ENCODE results near the gene TRO. TPM values are rescaled to one million over a fixed set of nuclear protein-coding genes. Genes with fewer than 3 reads are reported as not detected.

The TRO gene
- 2.8 and 3.7 TPM in 2 replicates for total RNA-seq (2014; rRNA removed; shearing (Covaris generic); ENCODE audit: low replicate concordance)

GRCh38 chrX:54920610-54921426 is at the start of gene TRO:
TRO (plus strand) TSS chrX:54920824; CDS start chrX:54922247, 1,423 bp downstream.
- peak; percentile 12 for DNase-seq
- Histone ChIP-seq H3K27me3 (no peaks in the 10 kb centered on the region), H3K36me3 (no peaks in the 10 kb centered on the region), H3K9me3 (no peaks in the 10 kb centered on the region), H3K4me3 (peak within 1 kb of the TSS; percentile 50)

GRCh38 chrX:54885740-54886139 is 34.9 kb upstream of the TRO start:
- DNase-seq, result no peak
- no peaks in the 10 kb centered on the region for H3K27me3 ChIP-seq
- H3K4me3 ChIP-seq, result no peak overlapping the region
- no peaks in the 10 kb centered on the region for H3K9me3 ChIP-seq
- H3K36me3 ChIP-seq, result no peaks in the 10 kb centered on the region

GRCh38 chrX:54891573-54891972 is 29.1 kb upstream of the TRO start:
- DNase-seq, result peak; percentile 1
- no peaks in the 10 kb centered on the region for H3K27me3 ChIP-seq
- H3K9me3 ChIP-seq, result no peaks in the 10 kb centered on the region
- H3K4me3 ChIP-seq, result no peak overlapping the region
- no peaks in the 10 kb centered on the region for H3K36me3 ChIP-seq

GRCh38 chrX:54894159-54894558 is 26.5 kb upstream of the TRO start:
- H3K9me3 ChIP-seq, result no peaks in the 10 kb centered on the region
- no peak overlapping the region for H3K4me3 ChIP-seq
- DNase-seq, result no peak
- no peaks in the 10 kb centered on the region for H3K36me3 ChIP-seq
- H3K27me3 ChIP-seq, result no peaks in the 10 kb centered on the region

- H3K36me3 ChIP-seq, result no peaks in the 10 kb centered on the region
- H3K27me3 ChIP-seq, result no peaks in the 10 kb centered on the region
These were observed 10.7 kb upstream of the TRO start for GRCh38 chrX:54909941-54910340.

GRCh38 chrX:54921427-54922021 is 900 bp downstream of the TRO start:
- Histone ChIP-seq H3K27me3 (no peaks in the 10 kb centered on the region), H3K36me3 (no peaks in the 10 kb centered on the region), H3K9me3 (no peaks in the 10 kb centered on the region), H3K4me3 (peak overlapping the region; percentile 50)
- DNase-seq, result peak; percentile 61

More at GRCh38 chrX:54909941-54910340, 10.7 kb upstream of the TRO start:
- DNase-seq, result no peak
- H3K9me3 ChIP-seq, result no peaks in the 10 kb centered on the region
- H3K4me3 ChIP-seq, result no peak overlapping the region

GRCh38 chrX:54922547-54922946 is 1.9 kb downstream of the TRO start:
- no peak for DNase-seq
- Histone ChIP-seq H3K4me3 (no peak overlapping the region), H3K9me3 (no peaks in the 10 kb centered on the region), H3K27me3 (no peaks in the 10 kb centered on the region), H3K36me3 (no peaks in the 10 kb centered on the region)

GRCh38 chrX:54923376-54923775 is 2.8 kb downstream of the TRO start:
- DNase-seq, result no peak
- Histone ChIP-seq H3K4me3 (no peak overlapping the region), H3K36me3 (no peaks in the 10 kb centered on the region), H3K9me3 (no peaks in the 10 kb centered on the region), H3K27me3 (no peaks in the 10 kb centered on the region)

- no peak for DNase-seq
- Histone ChIP-seq H3K27me3 (no peaks in the 10 kb centered on the region), H3K9me3 (no peaks in the 10 kb centered on the region), H3K36me3 (no peaks in the 10 kb centered on the region), H3K4me3 (no peak overlapping the region)
These were observed 6.4 kb downstream of the TRO start for GRCh38 chrX:54926978-54927377.

GRCh38 chrX:54928876-54929275 is 8.3 kb downstream of the TRO start:
- no peak for DNase-seq
- Histone ChIP-seq H3K4me3 (no peak overlapping the region), H3K9me3 (no peaks in the 10 kb centered on the region), H3K36me3 (no peaks in the 10 kb centered on the region), H3K27me3 (no peaks in the 10 kb centered on the region)

- Histone ChIP-seq H3K36me3 (no peaks in the 10 kb centered on the region), H3K4me3 (no peak overlapping the region), H3K27me3 (no peaks in the 10 kb centered on the region), H3K9me3 (no peaks in the 10 kb centered on the region)
- DNase-seq, result no peak
These were observed 9.8 kb downstream of the TRO start for GRCh38 chrX:54930291-54931049.

GRCh38 chrX:54931107-54931506 is 10.5 kb downstream of the TRO start:
- H3K27me3 ChIP-seq, result no peaks in the 10 kb centered on the region
- no peaks in the 10 kb centered on the region for H3K9me3 ChIP-seq
- no peaks in the 10 kb centered on the region for H3K36me3 ChIP-seq
- H3K4me3 ChIP-seq, result no peak overlapping the region
- DNase-seq, result no peak

GRCh38 chrX:54933150-54933826 is 12.7 kb downstream of the TRO start:
- H3K4me3 ChIP-seq, result no peak overlapping the region
- no peaks in the 10 kb centered on the region for H3K9me3 ChIP-seq
- no peak for DNase-seq
- H3K36me3 ChIP-seq, result no peaks in the 10 kb centered on the region
- H3K27me3 ChIP-seq, result no peaks in the 10 kb centered on the region

- Histone ChIP-seq H3K27me3 (no peaks in the 10 kb centered on the region), H3K4me3 (no peak overlapping the region)
These were observed 13.4 kb downstream of the TRO start for GRCh38 chrX:54934058-54934457.

GRCh38 chrX:54934890-54935289 is 14.3 kb downstream of the TRO start:
- DNase-seq, result no peak
- no peaks in the 10 kb centered on the region for H3K36me3 ChIP-seq
- H3K4me3 ChIP-seq, result no peak overlapping the region
- H3K9me3 ChIP-seq, result no peaks in the 10 kb centered on the region
- H3K27me3 ChIP-seq, result no peaks in the 10 kb centered on the region

More at GRCh38 chrX:54934058-54934457, 13.4 kb downstream of the TRO start:
- Histone ChIP-seq H3K9me3 (no peaks in the 10 kb centered on the region), H3K36me3 (no peaks in the 10 kb centered on the region)
- DNase-seq, result no peak

- no peaks in the 10 kb centered on the region for H3K27me3 ChIP-seq
- H3K36me3 ChIP-seq, result no peaks in the 10 kb centered on the region
- no peak overlapping the region for H3K4me3 ChIP-seq
- no peak for DNase-seq
- no peaks in the 10 kb centered on the region for H3K9me3 ChIP-seq
These were observed 14.7 kb downstream of the TRO start for GRCh38 chrX:54935306-54935705.

GRCh38 chrX:54937416-54937815 is 16.8 kb downstream of the TRO start:
- Histone ChIP-seq H3K9me3 (no peaks in the 10 kb centered on the region), H3K27me3 (no peaks in the 10 kb centered on the region), H3K36me3 (no peaks in the 10 kb centered on the region), H3K4me3 (no peak overlapping the region)
- no peak for DNase-seq
